ENCODE data around the gene VAMP8.

- no peak for TF ChIP-seq EZH2 (IDR thresholded peaks at IDR 0.05; ENCODE audit: borderline replicate concordance, low read depth, low read length, poor library complexity, severe bottlenecking)
- TF ChIP-seq, protein P1, sequence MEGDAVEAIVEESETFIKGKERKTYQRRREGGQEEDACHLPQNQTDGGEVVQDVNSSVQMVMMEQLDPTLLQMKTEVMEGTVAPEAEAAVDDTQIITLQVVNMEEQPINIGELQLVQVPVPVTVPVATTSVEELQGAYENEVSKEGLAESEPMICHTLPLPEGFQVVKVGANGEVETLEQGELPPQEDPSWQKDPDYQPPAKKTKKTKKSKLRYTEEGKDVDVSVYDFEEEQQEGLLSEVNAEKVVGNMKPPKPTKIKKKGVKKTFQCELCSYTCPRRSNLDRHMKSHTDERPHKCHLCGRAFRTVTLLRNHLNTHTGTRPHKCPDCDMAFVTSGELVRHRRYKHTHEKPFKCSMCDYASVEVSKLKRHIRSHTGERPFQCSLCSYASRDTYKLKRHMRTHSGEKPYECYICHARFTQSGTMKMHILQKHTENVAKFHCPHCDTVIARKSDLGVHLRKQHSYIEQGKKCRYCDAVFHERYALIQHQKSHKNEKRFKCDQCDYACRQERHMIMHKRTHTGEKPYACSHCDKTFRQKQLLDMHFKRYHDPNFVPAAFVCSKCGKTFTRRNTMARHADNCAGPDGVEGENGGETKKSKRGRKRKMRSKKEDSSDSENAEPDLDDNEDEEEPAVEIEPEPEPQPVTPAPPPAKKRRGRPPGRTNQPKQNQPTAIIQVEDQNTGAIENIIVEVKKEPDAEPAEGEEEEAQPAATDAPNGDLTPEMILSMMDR (conservative IDR thresholded peaks at IDR 0.05; ENCODE audit: low read depth, low read length) = 0 out of 2 replicates have a peak, but pooled peaks have one; percentile 21
Observed at GRCh38 chr2:85537600-85538506, 39.5 kb upstream of the VAMP8 start.
